GM12873 (cell line): ENCODE measurements around the gene GKN1.

Source experiments
- CTCF ChIP-seq: IDR thresholded peaks from 2 replicates; pipeline ENCODE4 v1.5.1; 2012; ENCODE audit warnings: low read depth, mild to moderate bottlenecking, moderate library complexity, low read length, control low read depth; ENCODE audit not compliant: insufficient read depth; ENCODE audit errors: missing control alignments

GKN1 gene

GRCh38 chr2:68935471-68935870, 39.0 kb upstream of the GKN1 start:
- TF ChIP-seq CTCF: no peak

GRCh38 chr2:68936427-68936826, 38.0 kb upstream of the GKN1 start:
- TF ChIP-seq CTCF: no peak

- TF ChIP-seq CTCF: no peak
Measured at GRCh38 chr2:68936889-68937288, 37.5 kb upstream of the GKN1 start.

DNA sequence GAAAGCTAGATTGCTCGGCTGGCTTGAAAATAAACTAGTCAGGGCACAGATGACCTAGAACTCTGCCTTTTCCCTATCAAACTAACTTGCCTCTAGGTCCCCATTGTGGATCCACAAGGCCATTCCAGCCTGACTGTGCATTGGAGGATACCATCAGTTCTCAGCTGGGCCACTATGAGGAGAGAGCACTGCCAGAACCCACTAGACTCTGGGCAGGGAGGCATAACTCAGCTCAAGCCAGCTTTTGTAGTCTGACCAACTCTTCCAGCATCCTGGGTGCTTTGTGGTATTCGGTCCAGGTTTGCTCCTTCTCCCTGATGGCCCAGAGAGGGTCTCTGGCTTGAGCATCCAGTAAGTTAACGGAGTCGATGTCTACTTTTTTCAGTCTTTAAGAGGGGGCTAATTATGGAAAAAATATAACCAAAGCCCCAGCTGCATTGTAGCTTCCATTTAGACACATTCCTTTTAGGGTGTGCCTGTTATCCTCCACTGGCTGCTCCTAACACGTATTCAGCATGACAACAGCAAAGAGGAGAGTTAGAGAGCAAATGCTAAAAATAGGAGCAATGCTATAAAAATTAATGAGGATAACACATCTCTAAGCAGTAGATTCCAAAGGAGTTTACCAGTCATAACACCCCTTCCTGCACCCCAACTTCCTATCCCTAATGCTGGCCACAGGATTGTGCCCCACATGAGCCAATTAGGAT, 36.9 kb upstream of the GKN1 start:
- no peak for TF ChIP-seq CTCF

GRCh38 chr2:68938938-68939337, 35.5 kb upstream of the GKN1 start:
- no peak for TF ChIP-seq CTCF

DNA sequence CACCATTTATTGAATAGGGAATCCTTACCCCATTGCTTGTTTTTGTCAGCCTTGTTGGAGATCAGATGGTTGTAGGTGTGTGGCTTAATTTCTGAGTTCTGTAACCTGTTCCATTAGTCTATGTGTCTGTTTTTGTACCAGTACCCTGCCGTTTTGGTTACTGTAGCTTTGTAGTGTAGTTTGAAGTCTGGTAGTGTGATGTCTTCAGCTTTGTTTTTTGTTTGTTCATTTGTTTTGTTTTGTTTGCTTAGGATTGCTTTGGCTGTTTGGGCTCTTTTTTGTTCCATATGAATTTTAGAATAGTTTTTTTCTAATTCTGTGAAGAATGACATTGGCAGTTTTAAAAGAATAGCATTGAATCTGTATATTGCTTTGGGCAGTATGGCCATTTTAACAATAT, 34.5 kb upstream of the GKN1 start:
- TF ChIP-seq CTCF: no peak

- no peak for TF ChIP-seq CTCF
Measured at GRCh38 chr2:68940369-68940768, 34.1 kb upstream of the GKN1 start.
